Measurements from ENCODE around the gene FSIP1.

FSIP1 gene

DNA sequence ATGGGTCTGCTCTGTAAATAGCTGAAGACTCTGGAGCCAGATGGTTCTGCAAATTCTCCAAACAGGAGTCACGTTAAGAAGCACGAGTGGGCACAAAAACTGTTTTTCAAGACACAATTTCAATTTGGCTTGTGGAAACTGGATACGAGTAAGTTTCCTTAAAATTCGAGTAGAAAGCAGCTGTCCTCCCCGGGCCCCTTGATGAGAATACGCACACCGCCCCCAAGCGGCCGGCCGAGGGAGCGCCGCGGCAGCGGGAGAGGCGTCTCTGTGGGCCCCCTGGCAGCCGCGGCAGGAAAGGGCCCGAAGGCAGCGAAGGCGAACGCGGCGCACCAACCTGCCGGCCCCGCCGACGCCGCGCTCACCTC is 202.5 kb downstream of the FSIP1 start:
- peak; percentile 72 for DNase-seq

- DNase-seq: no peak
Measured at GRCh38 chr15:39579487-39580116, 203.0 kb downstream of the FSIP1 start.

DNA sequence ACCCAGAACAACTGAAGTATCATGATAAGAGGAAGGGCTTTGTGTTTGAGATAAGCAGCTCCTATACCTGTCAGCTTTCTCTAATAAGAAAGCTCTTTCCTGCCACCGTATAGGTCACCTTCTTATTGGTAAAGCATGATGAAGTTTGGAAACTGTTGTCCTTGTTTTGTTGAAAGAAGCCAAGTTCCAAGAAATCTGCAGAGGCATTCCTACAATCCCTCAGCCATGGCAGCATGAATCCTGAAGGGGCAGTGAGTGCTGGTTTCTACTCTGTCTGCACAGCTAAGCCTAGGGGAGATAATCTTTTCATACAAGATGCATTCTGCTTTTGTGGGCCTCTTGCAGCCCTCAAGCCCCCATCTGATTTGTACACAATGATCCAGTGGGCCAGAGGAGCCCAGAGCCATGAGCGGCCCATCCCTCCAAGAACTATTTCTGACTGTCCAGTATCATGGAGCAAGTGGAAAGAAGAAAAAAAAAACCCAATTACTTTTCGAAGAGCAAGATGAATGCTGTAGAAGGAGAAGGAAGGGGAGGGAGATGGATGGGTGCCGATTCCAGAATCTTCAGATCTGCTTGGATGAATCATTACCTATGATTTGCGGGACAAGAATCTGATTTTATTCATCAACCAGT is 203.7 kb downstream of the FSIP1 start:
- no peak for DNase-seq

DNA sequence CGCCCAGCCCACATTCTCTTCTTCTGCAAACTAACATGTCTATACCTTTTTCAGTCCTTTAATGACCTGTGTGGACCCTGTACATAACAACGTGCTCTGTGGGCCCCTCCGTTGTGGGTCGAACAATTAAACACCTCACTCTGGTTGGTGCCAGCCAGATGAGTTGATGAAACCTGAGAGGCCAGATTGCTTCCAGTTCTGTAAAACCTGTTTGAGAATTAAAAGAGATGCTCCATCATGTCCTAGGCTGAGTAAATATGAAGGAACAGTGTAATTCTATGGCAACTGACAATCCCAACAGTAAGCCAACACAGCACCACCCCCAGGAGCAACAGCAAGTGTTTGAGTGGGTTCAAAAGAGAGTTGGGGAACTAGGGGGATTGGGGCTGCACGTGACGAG is 207.5 kb downstream of the FSIP1 start:
- DNase-seq: no peak

GRCh38 chr15:39574427-39574826 is 208.2 kb downstream of the FSIP1 start:
- no peak for DNase-seq

DNA sequence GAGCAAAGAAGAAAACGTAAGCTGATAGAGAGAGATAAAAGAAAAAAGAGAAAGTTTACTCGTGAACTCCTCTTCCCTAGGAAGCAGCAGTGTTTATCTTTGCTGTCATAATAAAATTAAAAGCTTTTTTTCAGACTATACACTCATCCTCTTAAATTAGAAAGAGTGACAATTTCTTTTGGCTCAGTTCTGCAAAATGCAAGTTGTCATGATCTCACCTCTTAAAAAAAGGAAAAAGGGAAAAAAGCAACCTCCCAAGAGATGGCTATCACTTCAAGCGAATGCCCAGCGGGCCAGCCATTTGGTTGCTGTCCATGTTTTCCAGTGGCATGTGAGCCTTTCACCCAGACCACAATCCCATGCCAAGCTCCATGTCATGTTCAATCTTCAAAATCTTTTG is 208.8 kb downstream of the FSIP1 start:
- no peak for DNase-seq

- DNase-seq: no peak
Measured at GRCh38 chr15:39573287-39573686, 209.4 kb downstream of the FSIP1 start.

- DNase-seq: no peak
Measured at GRCh38 chr15:39565851-39566250, 216.8 kb downstream of the FSIP1 start.

DNA sequence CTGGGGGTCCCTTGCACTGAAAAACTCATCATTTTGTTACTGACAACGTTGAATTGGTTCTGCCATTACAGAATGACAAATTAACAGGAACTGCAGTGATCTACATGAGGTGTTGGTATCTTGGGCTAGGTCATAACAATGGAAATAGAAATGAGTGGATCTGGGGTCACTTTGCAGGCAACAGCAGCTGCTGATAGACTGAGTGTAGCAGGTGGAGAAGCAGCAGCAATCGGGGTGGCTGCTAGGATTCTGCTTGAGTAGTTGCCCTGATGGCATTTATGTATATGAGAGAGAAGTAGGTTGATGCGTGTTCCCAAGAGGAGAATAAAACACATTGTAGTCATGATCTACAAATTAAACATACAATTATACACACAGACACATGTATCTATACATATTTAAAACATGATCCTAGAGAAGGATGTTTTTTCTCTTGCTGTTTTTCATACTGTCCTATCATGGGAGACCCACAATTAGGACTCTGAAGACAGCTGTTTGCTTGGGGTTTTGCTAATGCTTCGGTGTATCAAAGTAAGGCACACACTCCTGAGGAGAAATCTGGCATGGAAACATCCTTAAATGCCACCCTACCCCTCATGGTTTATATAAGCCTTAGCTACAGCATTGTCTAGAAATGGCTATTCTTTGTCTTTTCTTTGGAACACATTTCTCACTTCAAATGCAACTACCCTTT is 217.5 kb downstream of the FSIP1 start:
- no peak for DNase-seq

GRCh38 chr15:39558421-39558820 is 224.2 kb downstream of the FSIP1 start:
- peak; percentile 9 for DNase-seq

- DNase-seq: no peak
Measured at GRCh38 chr15:39556461-39556860, 226.2 kb downstream of the FSIP1 start.

DNA sequence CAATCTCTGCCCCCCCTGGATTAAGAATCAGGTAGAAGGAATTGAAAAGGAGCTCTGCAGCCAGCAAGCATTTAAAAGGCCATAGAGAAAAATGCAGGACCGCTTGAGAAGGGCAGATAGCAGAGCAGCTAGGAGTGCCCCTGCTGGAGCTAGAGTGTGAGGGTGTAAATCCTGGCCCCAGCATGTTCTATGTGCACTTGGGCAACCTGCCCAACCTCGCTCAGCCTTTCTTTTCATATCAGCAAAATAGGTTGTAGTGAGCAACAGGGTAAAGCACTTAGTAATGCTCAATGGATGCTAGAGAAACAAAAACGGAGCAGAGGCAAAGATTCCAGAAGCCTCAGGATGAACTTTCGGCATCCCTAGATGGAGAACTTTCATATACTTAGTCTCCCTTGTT is 226.8 kb downstream of the FSIP1 start:
- DNase-seq: peak; percentile 56

GRCh38 chr15:39554746-39555387 is 227.8 kb downstream of the FSIP1 start:
- no peak for DNase-seq

DNA sequence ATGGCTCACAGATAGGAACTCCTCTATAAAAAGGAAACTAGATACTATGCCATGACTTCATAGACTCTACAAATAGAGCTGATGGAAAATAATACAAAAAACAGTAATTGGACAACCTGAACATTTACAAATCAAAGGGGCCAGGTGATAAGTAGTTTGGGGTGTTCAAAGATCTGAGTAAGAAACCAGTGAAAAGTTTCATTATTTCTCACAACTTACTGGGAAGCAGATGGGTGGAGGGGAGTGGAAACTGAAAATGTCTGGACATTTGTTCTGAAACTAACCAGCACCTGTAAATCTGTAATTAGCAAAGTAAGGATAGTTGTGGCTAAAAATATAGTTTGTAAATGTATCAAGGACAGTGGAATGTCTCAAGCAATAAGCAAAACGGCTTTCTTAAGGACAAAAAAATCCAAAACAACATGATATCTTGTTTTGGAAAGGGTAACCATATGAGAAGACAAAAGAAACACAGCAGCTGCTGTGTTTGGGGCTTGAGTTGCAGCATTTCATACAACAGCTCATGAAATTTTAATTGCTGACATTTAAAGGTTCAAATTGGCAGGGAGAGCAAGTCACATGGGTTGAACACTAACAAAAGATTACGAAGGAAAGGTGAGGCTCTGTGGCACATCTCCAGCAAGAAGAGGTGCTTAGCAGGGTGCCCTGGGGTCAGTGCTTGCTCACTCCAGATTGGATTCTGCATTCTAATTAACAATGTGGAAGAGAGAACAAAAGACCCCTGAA is 228.5 kb downstream of the FSIP1 start:
- DNase-seq: peak; percentile 41

- no peak for DNase-seq
Measured at GRCh38 chr15:39552556-39552955, 230.1 kb downstream of the FSIP1 start.

- no peak for DNase-seq
Measured at GRCh38 chr15:39551476-39551875, 231.2 kb downstream of the FSIP1 start.
